Esophagus muscularis mucosa (tissue), 3 donors: ENCODE results near the gene ELMO3.

Experiments used
- CTCF ChIP-seq, 3 experiments: fragments of 200-600 bp in 2 of 3; fragments of 450-650 bp in 1 of 3; sonication (generic) in 2 of 3; IDR thresholded peaks; one replicate each; pipeline ENCODE4 v1.5.1; 2017 to 2019; ENCODE audit warnings: antibody characterized with exemption in 3 of 3, mild to moderate bottlenecking in 2 of 3, moderate library complexity in 1 of 3
- POLR2A ChIP-seq: fragments of 450-650 bp; IDR thresholded peaks from one replicate; pipeline ENCODE4 v1.6.1; 2017; ENCODE audit warnings: antibody characterized with exemption, moderate library complexity, mild to moderate bottlenecking, low read depth
- POLR2AphosphoS5 ChIP-seq, 2 donors: sonication (generic); formaldehyde crosslinking; IDR thresholded peaks; one replicate each; pipeline ENCODE4 v1.6.1; 2017; ENCODE audit warnings: antibody characterized with exemption in 2 of 2

GRCh38 chr16:67194260-67194659 is 4.7 kb upstream of the ELMO3 start:
- TF ChIP-seq CTCF (IDR thresholded peaks at IDR 0.05) (no peak), POLR2A (no peak), POLR2AphosphoS5 (IDR thresholded peaks at IDR 0.05) (no peak)
